Stimulated activated CD8-positive, alpha-beta memory T cell treated with anti-CD3 and anti-CD28 coated beads, Interleukin-15, amount 100 ng/mL, for 48 hours (primary cell): ENCODE data around the gene CTDSPL.

Source experiments
- DNase-seq, 2 donors: peaks; one replicate each; pipeline ENCODE4 v3.0.0-alpha.2; 2020; ENCODE audit warnings: low read depth in 2 of 2

CTDSPL gene

DNA sequence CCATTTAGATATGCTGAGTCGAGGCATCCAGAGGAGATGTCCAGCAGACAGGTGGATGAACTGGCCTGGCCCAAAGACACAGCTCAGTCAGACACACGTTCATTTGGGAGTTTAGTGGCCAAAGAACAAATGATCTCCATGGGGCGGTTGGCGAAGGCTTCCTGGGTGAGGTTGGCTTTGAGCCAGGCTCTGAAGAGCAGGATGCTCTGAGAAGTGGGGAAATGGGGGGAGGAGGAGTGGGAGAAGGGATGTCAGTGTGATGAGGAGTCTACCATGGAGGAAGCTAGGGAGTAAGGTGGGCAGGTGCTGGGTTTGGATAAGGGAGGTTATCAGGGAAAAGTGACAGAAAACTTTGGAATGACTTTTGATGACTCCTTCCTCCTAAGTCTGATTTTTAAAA lies 81.4 kb downstream of the CTDSPL start:
- DNase-seq = no peak

DNA sequence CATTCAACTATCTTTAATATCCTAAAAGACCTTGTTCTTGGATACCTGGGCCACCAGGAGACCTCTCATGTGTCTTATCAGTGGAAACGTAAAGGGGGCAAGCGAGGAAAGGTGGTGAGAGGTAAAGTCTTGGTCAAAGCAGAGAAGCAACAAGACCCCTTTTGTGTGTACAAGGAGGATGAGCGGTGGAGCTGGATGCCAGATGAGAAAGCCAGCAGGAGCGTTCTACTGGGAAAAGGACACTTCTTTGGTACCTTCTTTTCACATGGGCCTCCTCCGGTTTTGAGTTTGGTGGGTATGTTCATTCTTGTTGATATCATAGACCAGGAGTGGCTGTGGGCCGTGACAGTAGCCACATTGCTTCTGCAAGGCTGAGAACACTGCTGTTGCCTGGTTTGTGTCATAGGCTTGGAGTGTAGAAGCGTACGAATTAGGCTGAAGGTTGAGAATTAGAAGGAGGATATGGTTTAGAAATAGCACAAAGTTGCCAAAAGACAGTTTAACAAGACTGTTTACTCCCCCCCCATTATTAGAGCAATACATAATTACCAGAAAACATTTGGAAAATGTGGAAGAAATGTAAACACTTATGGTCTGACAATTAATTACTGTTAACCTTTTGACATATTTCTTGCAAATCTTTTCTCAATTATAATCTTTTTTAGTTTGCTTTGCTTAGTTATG lies 82.1 kb downstream of the CTDSPL start:
- DNase-seq = no peak

DNA sequence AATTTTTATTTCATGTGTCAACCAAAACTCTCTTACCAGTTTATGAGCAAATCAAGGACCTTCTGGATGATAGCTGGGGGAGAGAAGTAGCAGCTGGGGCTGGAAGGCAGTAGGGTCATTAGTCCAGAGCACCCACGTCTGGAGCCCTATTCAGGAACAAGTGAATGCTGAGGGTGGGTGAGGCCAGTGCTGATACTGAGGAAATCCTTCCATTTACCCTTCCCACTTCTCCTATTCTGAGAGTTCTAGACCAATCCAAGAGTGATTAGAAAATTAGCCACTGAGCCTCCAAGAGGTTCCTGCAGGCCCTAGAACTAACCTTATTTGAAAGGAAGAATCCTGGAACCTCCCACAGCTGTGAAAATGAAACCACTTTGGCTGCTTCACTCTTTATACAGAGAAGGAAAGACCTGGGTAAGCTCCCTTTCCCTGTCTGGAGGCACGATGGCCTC lies 82.7 kb downstream of the CTDSPL start:
- DNase-seq = no peak

DNA sequence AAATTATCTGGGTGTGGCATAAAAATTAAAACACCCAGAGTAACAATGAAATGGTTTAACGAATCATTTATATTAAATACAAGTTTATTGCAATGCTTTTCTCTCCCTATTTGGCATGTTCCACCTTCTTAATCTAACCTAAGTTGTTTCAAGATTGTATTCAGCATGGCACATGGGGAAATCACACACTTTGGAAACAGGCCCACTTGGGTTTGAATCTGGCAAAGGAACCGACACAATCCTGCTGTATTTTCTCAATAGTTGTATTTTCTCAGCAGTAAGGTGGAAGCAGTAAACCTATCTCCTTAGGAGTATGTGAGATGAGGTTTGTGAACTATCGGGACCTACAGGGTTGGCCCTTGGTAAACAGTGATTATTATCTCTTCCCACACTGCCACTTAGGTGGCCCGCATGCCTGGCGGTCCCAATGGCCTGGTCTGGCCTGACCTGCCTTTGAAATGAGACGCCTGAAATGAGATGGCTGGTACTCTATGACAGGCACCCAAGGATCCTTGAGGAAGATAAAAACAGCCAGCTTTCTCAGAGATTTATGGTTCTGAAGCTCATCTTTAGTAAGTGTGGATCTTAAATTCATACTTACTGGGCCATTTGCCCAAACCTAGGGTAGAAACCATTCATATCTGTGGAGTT lies 83.6 kb downstream of the CTDSPL start:
- no peak for DNase-seq

DNA sequence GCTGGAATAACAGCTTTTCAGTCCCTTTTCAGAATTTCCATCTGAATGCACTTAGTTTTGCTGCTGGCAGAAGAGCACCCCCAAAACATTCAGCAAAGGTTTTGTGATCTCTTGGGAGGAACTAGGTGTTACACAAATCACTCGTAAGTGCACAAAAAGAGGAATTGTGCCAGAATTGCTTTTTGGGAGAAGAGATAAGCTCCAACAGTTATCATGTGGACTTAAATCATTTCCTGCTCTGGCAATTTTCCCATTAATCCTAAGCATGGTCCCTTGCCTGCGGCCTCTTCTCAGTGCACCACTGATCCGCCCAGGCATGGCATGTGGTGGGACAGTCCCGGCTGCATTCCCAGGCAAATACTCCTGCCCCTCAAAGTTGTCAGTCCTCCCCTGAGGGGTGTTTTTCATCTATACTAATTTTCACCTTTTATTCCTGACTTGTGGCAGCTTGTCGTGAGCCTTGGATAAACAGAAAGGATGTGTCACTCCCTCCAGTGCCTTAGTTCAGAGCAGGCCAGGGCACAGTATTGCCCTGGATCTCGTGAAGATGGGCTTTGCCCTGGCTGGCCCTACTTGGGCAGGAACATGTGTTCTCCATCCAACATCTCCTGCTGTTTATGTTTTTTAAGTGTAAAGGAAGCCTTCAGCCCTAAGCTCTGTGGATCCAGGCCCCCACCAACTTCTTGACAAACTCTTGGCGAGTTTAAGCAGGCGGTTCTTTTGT lies 84.3 kb downstream of the CTDSPL start:
- no peak for DNase-seq

DNA sequence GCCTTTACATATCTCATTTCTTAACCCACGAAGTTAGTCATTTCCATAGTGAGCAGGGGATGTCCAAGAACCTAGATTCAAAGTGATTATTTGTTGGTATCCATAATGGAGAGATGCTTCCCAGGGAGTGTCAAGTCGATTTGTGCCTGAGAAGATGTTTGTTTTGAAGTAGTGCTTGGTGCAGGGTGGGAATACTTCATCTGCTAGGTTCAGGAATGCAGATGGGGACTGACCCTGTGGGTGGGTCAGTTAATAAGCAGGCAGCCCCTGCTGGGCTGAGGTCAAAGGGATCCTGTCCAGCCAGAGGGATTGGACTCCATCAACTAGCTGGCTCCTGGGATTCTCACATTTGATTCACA lies 84.8 kb downstream of the CTDSPL start:
- DNase-seq = no peak

DNA sequence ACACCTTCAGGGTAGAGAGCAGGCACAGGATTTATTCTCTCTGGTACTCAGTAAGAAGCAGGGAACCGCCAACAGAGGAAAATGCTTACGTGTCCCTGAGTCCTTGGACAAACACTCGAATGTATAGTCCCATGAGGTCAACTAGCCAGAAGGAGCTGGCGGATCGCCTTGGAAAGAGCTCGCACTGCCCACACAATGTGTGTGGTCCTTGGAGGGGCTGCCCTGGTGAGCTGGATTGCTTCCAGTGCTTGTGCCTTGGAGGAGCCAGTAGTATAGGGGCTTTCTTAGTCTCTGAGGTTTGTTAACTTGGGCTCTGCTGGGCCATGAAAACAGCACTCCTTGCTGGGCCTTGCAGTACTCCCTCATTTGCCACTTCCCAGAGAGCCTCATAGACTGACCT lies 88.2 kb downstream of the CTDSPL start:
- DNase-seq = no peak

DNA sequence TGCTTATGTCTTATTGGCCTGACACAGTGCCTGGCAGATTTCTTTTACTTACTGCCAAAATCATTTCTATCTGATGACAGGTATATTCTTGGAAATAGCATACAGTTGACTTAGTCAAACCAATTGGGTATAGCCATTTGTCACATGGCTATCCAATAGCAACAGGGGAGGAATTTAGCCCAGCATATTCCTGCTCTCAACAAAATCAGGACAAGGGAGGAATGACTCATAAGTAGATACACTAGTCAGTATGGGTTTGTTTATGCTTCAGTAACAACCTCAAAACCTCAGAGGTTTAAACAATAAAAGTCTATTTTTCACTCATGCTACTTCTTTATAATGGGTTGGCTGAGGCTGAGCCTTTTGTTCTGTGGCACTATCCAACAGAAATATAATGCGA lies 90.9 kb downstream of the CTDSPL start:
- no peak for DNase-seq

DNA sequence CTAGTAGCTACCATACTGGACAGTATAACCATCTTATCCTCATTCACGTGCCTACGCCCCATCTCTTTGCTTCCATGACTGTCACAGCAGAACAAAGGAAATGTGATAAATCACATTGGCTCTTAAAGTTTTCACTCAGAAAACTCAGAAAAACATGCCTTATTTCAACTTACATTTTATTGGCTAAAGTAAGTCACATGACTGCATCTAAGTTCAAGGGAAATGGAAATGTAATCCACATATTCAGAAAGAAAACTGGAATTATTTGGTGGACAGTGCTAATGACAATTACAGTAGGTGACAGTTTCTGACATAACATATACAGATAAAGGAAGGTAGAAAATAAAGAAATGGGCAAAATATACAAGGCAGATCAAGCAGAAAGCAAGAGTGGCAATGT lies 91.5 kb downstream of the CTDSPL start:
- DNase-seq = no peak

DNA sequence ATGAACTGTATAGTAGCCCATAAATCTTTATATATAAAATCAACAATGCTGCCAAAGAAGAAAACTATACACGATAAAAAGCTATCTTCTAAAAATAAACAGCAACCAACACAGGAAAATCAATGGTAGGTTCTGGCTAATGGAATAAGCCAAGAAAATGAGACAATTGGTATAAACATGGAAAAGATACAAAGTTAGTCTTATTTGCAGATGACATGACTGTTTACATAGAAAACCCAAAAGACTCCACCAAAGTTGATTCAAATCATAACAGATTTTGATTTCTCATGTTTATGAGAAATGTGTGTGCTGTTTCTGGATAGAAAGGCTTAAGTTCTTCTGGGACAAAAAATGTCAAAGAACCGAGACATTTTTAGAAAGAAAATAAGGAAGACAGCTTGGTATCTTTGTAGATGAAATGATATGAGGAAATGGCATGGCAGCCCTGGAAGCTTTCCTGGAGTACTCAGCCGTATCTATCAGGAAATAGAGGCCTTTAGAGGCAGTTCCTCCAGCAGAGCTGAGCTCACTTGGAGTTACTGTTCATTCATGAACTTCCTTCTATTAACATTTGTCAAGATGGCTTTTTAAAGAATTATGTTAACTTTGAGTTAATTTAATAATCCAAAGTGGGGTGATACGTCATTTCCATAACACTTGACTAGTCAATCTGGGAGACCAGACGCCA lies 92.2 kb downstream of the CTDSPL start:
- DNase-seq = no peak

DNA sequence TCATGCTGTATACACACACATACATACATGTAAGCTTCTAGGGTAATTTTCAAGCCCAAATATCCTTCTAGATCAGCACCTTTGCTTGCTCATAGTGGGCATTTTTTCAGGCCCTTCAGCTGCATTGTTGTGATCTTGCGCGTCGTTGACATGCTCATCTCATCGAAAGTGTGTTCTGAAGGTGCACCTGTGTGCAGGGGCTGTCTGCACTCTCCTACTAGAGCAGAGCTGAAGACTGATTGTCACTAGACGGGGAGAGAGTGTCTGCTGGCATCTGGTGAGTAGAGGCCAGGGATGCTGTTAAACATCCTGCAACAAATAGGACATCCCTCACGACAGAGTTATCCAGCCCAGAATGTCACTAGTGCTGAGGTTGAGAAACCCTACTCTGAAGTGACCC lies 93.2 kb downstream of the CTDSPL start:
- no peak for DNase-seq

DNA sequence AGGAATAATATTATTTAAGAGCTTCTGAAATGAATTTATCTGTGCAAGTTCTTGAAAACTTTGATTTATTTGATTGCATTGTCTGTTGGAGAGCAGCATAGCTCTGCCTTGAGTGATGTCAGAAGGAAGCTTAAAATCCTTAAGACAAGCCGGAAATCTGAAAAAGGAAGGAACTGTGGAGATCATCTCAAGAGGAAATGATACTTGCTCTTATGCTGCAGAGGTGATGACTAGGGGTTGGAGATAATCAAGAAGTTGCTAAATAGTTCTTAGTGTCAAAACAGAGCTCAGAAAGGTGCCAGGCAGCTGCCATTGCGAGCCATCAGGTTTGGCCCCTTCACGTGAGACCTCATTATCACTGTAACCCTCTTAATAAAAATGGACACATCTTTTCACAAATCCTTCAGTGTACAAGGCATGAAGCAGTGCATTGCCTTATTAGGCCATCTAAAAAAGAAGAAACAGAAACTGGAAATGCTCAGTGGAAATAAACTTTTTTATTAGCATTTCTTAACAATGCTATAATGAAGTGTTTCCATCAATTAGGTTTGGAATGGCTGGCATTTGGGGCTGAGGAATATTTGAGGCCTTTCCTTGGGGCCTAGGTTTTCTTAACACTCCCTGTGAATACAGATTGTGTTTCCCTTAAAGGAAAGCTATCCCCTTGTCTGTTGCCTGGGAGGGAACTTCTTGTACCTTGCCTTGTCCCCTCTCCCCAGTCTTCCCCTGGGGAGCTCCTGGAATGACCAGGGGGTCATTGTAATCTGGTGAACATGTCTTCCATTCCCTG lies 94.4 kb downstream of the CTDSPL start:
- no peak for DNase-seq

DNA sequence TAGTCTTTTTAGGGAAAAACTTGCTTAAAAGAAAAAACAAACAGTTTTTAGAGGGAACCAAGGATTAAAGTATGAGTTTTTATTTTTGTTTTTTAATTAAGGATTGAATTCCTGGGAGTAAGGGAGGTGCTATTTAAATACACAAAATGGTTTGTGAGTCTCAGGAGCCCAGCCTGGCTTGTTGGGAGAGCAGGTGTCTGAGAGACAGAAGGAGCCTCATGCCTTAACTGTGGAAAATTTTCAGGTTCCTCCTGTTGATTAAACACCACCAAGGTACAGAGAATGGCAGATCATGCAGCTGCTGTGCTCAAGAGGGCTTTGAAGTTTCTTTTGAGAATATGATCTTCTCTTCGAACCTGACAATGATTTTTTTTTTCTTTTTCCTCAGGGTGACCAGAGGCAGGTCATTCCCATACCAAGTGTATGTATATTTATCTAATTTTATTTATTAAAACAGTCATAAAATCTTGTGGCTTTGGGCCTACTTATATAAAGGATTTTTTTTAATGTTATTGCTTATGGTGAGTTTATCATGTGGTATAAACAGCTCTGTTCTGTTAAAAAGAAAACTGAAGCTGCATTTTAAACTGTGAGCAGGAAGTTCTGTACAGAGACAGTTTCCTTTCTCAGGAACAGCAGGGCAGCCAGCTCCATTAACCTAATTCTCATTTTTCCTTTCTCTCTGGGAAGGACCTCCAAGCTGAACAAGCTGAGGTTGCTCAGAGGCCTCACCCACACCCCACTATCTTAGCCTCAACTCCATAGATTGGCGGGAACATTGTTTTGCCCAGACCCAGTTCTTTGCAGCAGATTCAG lies 95.3 kb downstream of the CTDSPL start:
- DNase-seq = no peak

DNA sequence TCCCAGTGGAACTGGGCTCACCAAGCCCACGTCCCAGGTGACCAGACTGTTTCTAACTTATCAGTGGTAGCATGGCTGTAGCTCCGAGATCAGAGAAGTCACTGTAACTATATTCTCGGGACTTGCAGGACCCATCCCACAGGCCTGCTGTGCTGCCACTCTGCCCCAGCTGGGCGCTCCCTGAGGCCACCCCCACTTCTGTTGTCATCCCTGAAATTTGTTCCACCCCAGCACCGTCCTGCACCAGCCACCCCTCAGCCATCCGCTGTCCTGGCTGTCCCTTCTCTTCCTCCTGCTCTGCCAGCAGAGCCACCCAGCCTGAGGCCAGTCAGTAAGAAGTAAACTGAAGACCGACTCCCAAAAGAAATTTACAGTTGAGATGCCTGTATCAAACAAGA lies 95.9 kb downstream of the CTDSPL start:
- no peak for DNase-seq

DNA sequence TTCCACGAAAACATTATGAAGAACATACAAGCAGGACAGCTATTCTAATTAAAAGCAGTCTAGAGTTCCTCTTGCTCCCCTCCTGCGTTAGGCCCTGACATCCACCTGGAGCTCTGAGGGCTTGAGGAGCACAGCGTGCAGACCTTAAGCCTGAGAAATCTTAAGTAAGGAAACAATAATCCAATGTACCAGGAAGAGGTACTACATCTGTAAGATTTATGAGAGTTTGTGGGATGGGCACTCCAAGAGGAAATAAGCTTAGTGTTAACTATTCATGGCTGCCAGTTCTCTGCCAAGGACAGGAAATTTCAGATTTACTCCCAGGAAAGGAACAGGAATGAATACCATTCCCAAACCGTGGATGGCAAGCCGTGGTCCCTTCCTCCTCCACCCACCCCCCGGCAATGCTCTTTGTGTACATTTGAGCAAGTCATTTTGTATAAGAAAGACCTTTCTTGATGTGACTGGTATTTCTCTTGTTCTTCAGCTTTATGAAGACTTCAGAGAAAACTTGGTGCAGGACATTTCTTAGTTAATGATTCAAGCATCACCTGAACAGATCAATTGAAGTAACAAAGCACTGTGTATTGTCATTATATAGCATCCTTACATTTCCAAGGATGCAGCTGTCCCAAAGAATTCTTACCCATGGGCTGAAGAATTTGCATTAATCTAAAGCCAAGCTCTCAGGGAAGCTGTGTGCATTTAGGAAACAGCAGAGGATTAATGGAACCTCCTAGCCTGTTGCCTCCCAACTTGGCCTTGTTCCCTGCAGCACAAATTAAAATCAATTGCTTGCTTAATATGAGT lies 100.1 kb downstream of the CTDSPL start:
- DNase-seq = no peak

DNA sequence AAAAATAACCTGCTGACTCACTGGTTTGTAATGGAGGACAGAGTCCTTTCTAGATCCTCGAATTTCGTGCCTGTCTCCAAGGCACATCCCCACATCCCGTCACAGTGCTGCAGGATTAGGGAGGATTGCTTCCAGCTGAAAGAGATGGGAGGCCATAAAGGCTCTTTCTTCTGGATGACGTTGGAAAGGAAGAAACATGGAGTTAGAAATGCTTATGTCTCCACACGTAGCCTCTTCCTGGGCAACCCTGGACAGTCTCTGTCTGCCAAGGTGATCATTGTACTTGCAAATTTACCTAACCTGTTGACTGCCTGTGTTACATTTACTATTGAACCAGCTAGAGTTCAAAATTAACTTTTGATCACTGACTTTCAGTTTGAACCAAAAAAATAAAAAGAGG lies 101.3 kb downstream of the CTDSPL start:
- DNase-seq = no peak

DNA sequence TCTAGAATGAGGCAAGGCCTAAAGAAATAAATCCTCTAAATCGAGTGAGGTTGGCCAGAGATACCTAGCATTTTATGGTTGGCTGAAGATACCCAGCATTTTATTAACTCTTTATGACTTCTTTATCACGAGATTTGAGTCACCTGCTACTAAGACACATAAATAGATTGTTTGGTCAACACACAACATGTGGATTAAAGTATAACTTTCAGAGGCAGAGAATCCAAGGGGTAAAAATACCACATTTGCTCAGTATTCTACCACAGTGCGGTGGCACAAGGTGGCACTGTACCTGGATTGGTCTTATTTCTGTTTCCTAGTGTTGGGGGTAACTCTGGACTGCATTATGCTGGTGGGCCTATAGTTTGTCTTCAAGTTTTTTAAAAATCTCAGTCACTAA lies 102.0 kb downstream of the CTDSPL start:
- DNase-seq = no peak

DNA sequence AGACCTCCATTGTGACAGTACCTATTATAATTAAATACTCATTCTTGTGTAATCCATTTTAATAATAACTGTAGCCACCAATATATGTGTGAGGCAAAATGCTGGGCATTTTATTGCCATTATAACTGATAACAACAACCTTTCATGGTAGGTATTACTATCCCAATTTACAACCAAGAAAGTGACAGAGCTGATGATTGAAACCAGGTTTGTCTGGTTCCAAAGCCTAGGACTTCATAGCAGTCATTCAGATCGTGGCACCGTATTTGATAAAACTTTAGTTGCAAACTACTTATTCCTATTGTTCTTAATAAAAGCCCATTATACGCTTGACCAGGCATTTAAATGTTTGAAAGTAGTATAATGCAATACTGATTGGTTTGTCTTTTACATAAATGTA lies 102.5 kb downstream of the CTDSPL start:
- DNase-seq = no peak

DNA sequence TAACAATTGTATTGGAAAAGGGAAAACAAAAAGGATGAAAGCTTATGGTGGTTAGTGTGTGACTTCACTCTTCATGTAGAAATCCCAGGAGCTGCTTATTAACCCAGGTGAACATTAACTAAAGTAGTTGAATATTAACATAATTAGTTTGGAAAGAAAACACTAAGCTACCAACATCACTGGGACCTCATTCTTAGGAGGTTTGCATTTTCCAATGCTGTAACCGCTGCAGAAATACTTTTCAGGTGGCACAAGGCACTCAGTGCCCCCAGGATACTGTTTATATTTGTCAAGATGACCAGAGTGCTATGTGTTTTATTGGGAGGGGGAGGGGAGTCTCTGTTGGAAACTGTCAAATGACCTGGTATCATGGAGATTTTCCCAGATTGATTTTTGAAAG lies 103.0 kb downstream of the CTDSPL start:
- DNase-seq = no peak

DNA sequence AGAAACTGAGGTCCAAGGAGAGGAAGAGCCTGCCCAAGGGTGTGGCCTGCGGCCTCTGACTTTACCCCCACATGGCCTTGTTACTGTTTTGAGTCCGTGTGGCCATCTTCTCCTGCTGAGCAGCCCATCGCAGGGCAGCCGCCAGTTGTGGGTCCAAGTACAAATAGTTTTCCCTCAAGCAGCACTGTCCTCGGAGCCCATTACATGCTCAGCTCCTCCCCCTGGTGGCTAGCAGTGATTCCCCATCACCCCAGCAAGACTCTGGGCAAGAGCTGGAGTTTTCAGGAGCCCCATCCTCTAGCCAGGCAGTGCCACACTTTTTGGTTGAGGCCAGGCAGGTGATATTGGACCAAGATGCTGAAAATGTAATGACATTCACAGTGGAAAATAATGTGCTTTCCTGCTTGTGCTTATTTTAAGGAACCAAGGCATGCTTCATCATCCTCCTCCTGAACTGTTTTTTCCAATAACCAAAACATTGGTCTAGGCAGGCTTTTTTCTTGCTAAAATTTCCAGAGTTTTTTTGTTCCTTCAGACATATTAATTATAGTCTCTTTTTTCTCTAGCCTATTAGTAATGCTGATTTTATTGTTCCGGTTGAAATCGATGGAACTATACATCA lies 105.7 kb downstream of the CTDSPL start:
- peak; percentile 27 to 36 for DNase-seq
